Transverse colon (tissue), 4 donors: ENCODE measurements around the gene HOXC12. TPM values are rescaled to one million over a fixed set of nuclear protein-coding genes. Genes with fewer than 3 reads are reported as not detected.

Experiments used
- DNase-seq: peaks from one replicate; pipeline ENCODE4 v3.0.0-alpha.2; 2019
- H3K27ac ChIP-seq, 4 donors: fragments of 200-600 bp; sonication (generic); 2 replicates each; pipeline ENCODE4 v1.5.1; 2016 to 2018; ENCODE audit warnings: inconsistent platforms in 4 of 4
- H3K27me3 ChIP-seq: fragments of 200-600 bp; sonication (generic); 2 replicates; pipeline ENCODE4 v1.5.1; 2017; ENCODE audit warnings: inconsistent platforms
- H3K36me3 ChIP-seq, 4 donors: fragments of 200-600 bp; sonication (generic); 2 replicates each; pipeline ENCODE4 v1.5.1; 2017 to 2019; ENCODE audit warnings: inconsistent platforms in 4 of 4
- H3K4me1 ChIP-seq, 4 donors: fragments of 200-600 bp; sonication (generic); 2 replicates each; pipeline ENCODE4 v1.5.1; 2017 to 2020; ENCODE audit warnings: inconsistent platforms in 4 of 4
- H3K4me3 ChIP-seq, 4 donors: fragments of 200-600 bp; sonication (generic); 1 replicate in 1 of 4; 2 replicates in 3 of 4; pipeline versions ENCODE4 v1.5.1 to v1.6.1; 2017 to 2019; ENCODE audit warnings: inconsistent platforms in 4 of 4
- H3K9me3 ChIP-seq, 2 donors: fragments of 200-600 bp; sonication (generic); 2 replicates each; pipeline ENCODE4 v1.5.1; 2017 to 2019; ENCODE audit warnings: inconsistent platforms in 2 of 2
- CTCF ChIP-seq, 5 experiments: fragments of 200-600 bp in 3 of 5; fragments of 450-650 bp in 2 of 5; sonication (generic) in 3 of 5; IDR thresholded peaks; 1 replicate in 2 of 5; 2 replicates in 3 of 5; pipeline ENCODE4 v1.5.1; 2016 to 2017; ENCODE audit warnings: antibody characterized with exemption in 5 of 5, inconsistent platforms in 3 of 5, mild to moderate bottlenecking in 2 of 5, moderate library complexity in 1 of 5
- EP300 ChIP-seq: sonication (generic); formaldehyde crosslinking; IDR thresholded peaks from one replicate; pipeline ENCODE4 v1.6.1; 2017; ENCODE audit warnings: antibody characterized with exemption, low read depth
- POLR2A ChIP-seq: fragments of 450-650 bp; IDR thresholded peaks from one replicate; pipeline ENCODE4 v1.6.1; 2016; ENCODE audit warnings: antibody characterized with exemption, mild to moderate bottlenecking, moderate library complexity
- POLR2AphosphoS5 ChIP-seq, 3 donors: sonication (generic); formaldehyde crosslinking; IDR thresholded peaks; one replicate each; pipeline ENCODE4 v1.6.1; 2016; ENCODE audit warnings: antibody characterized with exemption in 3 of 3
- WGBS, 2 donors: methylation state at CpG; one replicate each; pipeline ENCODE4 v1.1.5; 2018; ENCODE audit warnings: low coverage in 1 of 2; 5-methylcytosine and 5-hydroxymethylcytosine counted together
- in situ Hi-C, 4 donors: fragments of 200-750 bp; cut with MboI; loops; one replicate each; pipeline versions ENCODE4 v1.15.0 to v1.15.1; 2017; ENCODE audit warnings: low sequenced_read_pairs in 3 of 4, low pct_ligation_motif_present in 1 of 4, low pct_unique_long_range_greater_than_20kb in 1 of 4
- intact Hi-C: fragments of 100-400 bp; cut with DNase I; formaldehyde crosslinking; loops from one replicate; pipeline ENCODE4 v1.15.1; 2023; ENCODE audit warnings: low total_unique reads
- total RNA-seq, 4 donors: library from RNA; depleted of rRNA; stranded (reverse); fragments of >200 nt; gene quantifications; one replicate each; pipeline ENCODE4 v1.1.0, GENCODE V29; 2016

The HOXC12 gene
- total RNA-seq, 4 donors from 2014 or later = not detected

- TF ChIP-seq CTCF (IDR thresholded peaks at IDR 0.05) (no peak), POLR2A (no peak), POLR2AphosphoS5 (IDR thresholded peaks at IDR 0.05) (no peak), EP300 (no peak)
- peaks cover 100% of the 10 kb centered on the region for H3K27me3 ChIP-seq
- H3K9me3 ChIP-seq = no peaks in the 10 kb centered on the region
- 20 to 63% methylated on average over 1 to 3 of the region's 3 CpGs for WGBS, 2 donors
- no peak for DNase-seq
- in situ Hi-C loops (no loop called here), intact Hi-C loops (no loop called here)
- H3K36me3 ChIP-seq = no peaks in the 10 kb centered on the region
- no peak overlapping the region for H3K4me3 ChIP-seq
- no peak overlapping the region for H3K27ac ChIP-seq
- H3K4me1 ChIP-seq = peaks cover 4 to 24% (median 17%) of the 10 kb centered on the region in 4 donors
Observed at GRCh38 chr12:54003625-54004024, 48.9 kb downstream of the HOXC12 start.

DNA sequence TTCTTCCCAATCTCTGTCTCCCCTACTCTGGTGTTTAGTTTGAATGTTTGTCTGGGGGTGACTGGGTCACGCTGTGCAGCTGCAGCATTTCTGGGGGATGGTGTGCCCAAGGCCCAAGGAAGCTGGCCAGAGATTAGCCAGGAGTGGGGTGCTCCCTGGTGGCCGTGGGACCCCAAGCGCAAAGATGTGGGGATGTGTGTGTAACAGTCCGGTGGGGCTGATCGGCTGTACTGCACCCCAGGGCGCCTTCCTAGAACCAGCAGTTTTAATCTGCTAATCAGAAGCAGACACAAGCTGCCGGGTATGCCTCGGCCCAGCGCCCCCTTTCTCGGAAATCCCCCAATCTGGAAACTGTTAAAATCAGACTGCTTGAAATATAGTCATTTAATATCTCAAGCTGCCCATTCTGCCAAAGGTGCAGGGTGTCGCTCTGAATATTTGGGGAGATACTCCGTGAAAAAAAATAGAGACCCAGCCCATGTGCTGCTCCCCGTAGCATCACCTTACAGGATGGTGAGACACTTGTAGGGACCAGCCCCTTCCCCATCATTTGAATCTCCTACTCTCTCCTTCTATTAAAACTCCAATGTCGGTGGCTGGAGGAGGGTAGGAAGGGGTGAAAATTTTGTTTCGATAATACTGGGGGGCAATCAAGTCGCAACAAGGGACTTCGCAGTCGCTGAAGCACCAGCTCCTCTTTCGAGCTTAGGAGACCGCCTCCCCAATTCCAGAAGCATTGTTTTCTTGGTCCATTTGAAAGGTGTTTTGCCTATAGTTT, 49.5 kb downstream of the HOXC12 start:
- intact Hi-C loops (no loop called here), in situ Hi-C loops (no loop called here)
- TF ChIP-seq POLR2A (no peak), POLR2AphosphoS5 (IDR thresholded peaks at IDR 0.05) (no peak), EP300 (no peak), CTCF (IDR thresholded peaks at IDR 0.05) (no peak)
- Histone ChIP-seq H3K27ac (no peak overlapping the region), H3K9me3 (no peaks in the 10 kb centered on the region), H3K36me3 (no peaks in the 10 kb centered on the region), H3K4me1 (peaks cover 4 to 27% (median 21%) of the 10 kb centered on the region in 4 donors), H3K4me3 (no peak overlapping the region), H3K27me3 (peaks cover 98% of the 10 kb centered on the region)
- DNase-seq = no peak
- 40 to 60% methylated on average over 5 to 20 of the region's 20 CpGs for WGBS, 2 donors

DNA sequence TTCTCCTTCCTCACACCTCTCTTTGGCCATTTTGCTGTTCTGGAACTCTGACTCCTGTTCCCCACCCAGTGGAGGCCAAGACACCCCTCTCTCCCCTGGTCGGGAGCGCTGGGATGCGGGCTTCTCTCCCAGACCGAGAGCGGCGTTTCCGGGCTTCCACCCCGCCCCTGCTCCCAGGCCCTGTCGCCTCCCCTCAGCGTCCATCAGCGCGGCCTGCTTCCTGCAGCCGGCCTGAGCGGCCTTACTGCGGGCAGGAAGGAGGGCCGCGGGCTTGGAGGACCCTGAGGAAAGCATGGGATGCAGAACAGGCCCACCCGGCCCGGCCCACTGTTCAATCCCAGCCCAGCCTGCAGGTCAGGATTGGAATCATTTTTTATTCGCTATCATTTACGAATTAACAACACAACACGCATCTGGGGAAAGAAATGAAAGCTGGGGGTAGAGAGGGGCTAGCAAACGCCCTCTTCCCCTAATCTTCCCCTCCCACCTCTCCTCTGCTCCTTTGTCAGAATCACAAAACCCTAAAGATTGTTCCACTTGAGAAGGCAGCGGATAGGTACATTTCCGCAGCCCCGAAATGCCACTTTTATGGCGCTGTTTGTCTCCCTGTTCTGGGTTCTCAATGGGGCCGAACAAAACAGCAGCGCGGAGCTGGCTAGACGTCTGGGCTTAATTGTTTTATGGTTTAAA, 50.3 kb downstream of the HOXC12 start:
- Histone ChIP-seq H3K36me3 (no peaks in the 10 kb centered on the region), H3K27ac (no peak overlapping the region), H3K27me3 (peaks cover 98% of the 10 kb centered on the region), H3K9me3 (no peaks in the 10 kb centered on the region), H3K4me1 (peaks cover 1 to 25% (median 20%) of the 10 kb centered on the region in 4 donors), H3K4me3 (no peak overlapping the region)
- intact Hi-C loops (loop anchor here (5.0 kb wide), 2 partner anchors 187 to 202 kb away; no protein-coding TSS in a partner anchor), in situ Hi-C loops (loop anchor here in 2 of 4 donors (5.0 kb wide), 2 partner anchors 187 to 197 kb away; no protein-coding TSS in a partner anchor)
- 36% methylated on average over 31 of the region's 31 CpGs; no CpG with 5 or more reads in 1 of the 2 donors for WGBS, 2 donors
- no peak for DNase-seq
- TF ChIP-seq EP300 = no peak
- no peak for TF ChIP-seq CTCF (IDR thresholded peaks at IDR 0.05)
- no peak for TF ChIP-seq POLR2AphosphoS5 (IDR thresholded peaks at IDR 0.05)
- no peak for TF ChIP-seq POLR2A

DNA sequence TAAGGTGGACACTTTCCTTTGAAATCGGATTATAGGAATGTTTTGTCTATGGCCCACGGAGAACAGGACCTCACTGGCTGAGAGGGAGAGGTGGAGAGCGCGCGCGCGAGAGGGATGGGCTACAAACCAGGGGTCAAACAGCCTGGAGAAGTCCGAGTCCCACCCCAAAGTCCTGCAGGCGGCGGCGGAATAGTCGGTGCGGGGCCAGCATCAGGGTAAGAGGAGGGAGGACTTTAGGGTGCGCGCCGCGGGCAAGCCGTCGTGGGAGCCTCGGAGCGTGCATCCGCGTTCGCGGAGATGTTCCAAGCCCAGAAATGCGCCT, 50.8 kb downstream of the HOXC12 start:
- H3K9me3 ChIP-seq = no peaks in the 10 kb centered on the region
- DNase-seq = no peak
- intact Hi-C loops = loop anchor here (5.0 kb wide), 2 partner anchors 187 to 202 kb away; no protein-coding TSS in a partner anchor
- no peak overlapping the region for H3K27ac ChIP-seq
- H3K4me3 ChIP-seq = no peak overlapping the region
- TF ChIP-seq POLR2A = no peak
- no peaks in the 10 kb centered on the region for H3K36me3 ChIP-seq
- 4% methylated on average over 26 of the region's 26 CpGs; no CpG with 5 or more reads in 1 of the 2 donors for WGBS, 2 donors
- H3K4me1 ChIP-seq = peaks cover 0 to 20% (median 15%) of the 10 kb centered on the region in 4 donors
- in situ Hi-C loops = loop anchor here in 2 of 4 donors (5.0 kb wide), 2 partner anchors 187 to 197 kb away; no protein-coding TSS in a partner anchor
- H3K27me3 ChIP-seq = peaks cover 98% of the 10 kb centered on the region
